ENCODE results near the gene CCDC194. TPM values are rescaled to one million over a fixed set of nuclear protein-coding genes. Genes with fewer than 3 reads are reported as not detected.

Gene CCDC194
- polyA plus RNA-seq, 1 donor: not detected

Other genes starting within 250 kb of the CCDC194 start
- gene USE1, start 178.8 kb downstream of the CCDC194 start, polyA plus RNA-seq (ENCODE audit: insufficient read length): 31.6 TPM
- gene OCEL1, start 168.0 kb downstream of the CCDC194 start, polyA plus RNA-seq (ENCODE audit: insufficient read length): 8.8 TPM
- 30.0 TPM for gene NR2F6, start 148.3 kb downstream of the CCDC194 start, polyA plus RNA-seq (ENCODE audit: insufficient read length)
- gene USHBP1, start 129.5 kb downstream of the CCDC194 start, polyA plus RNA-seq (ENCODE audit: insufficient read length): 5.6 TPM
- gene BABAM1, start 126.8 kb downstream of the CCDC194 start, polyA plus RNA-seq (ENCODE audit: insufficient read length): 77.1 TPM
- 1.8 TPM for gene ANKLE1, start 112.3 kb downstream of the CCDC194 start, polyA plus RNA-seq (ENCODE audit: insufficient read length)
- 7.9 TPM for gene ABHD8, start 90.8 kb downstream of the CCDC194 start, polyA plus RNA-seq (ENCODE audit: insufficient read length)
- gene MRPL34, start 88.3 kb downstream of the CCDC194 start, polyA plus RNA-seq (ENCODE audit: insufficient read length): 28.3 TPM
- gene DDA1, start 84.6 kb downstream of the CCDC194 start, polyA plus RNA-seq (ENCODE audit: insufficient read length): 34.8 TPM
- gene ANO8, start 59.3 kb downstream of the CCDC194 start, polyA plus RNA-seq (ENCODE audit: insufficient read length): 7.9 TPM
- gene GTPBP3, start 56.6 kb downstream of the CCDC194 start, polyA plus RNA-seq (ENCODE audit: insufficient read length): 11.9 TPM
- gene PLVAP, start 16.9 kb downstream of the CCDC194 start, polyA plus RNA-seq (ENCODE audit: insufficient read length): 40.7 TPM
- gene BST2, start 11.4 kb upstream of the CCDC194 start, polyA plus RNA-seq (ENCODE audit: insufficient read length): 4.6 TPM
- 25.3 TPM for gene MVB12A, start 25.9 kb upstream of the CCDC194 start, polyA plus RNA-seq (ENCODE audit: insufficient read length)
- gene TMEM221, start 54.5 kb upstream of the CCDC194 start, polyA plus RNA-seq (ENCODE audit: insufficient read length): 1.3 TPM
- not detected for gene NXNL1, start 66.7 kb upstream of the CCDC194 start, polyA plus RNA-seq (ENCODE audit: insufficient read length)
- 18.9 TPM for gene SLC27A1, start 76.3 kb upstream of the CCDC194 start, polyA plus RNA-seq (ENCODE audit: insufficient read length)
- gene PGLS, start 117.5 kb upstream of the CCDC194 start, polyA plus RNA-seq (ENCODE audit: insufficient read length): 49.5 TPM
- gene COLGALT1, start 161.5 kb upstream of the CCDC194 start, polyA plus RNA-seq (ENCODE audit: insufficient read length): 67.4 TPM